Measurements from ENCODE around the gene HTR6.

HTR6 gene

DNA sequence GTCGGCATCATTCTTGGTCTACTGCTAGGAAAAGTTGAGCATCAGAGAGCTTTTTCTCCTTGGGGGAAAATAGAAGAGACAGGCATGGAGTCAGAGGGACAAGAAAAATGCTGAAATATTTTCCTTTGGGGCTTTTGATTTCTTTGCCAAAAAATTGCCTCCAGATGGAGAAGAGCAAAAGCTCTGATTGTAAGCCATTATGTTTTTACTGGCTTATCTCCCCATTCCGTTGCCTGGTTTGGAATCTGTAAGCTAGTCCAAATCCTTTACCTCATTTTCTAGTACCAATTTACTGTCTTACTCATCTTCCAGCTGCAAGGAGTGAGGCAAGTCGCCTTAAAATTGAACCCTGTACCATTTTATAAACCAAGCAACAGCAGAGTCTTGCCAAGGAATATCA is 43.9 kb upstream of the HTR6 start:
- peaks cover 50% of the 10 kb centered on the region for H3K79me2 ChIP-seq (ENCODE audit: low read length)
- H4K20me1 ChIP-seq (ENCODE audit: insufficient read depth, low read length), result no peaks in the 10 kb centered on the region
- no peak overlapping the region for H3K4me2 ChIP-seq (ENCODE audit: low read depth, low read length)
- no peak for DNase-seq
- no peaks in the 10 kb centered on the region; the same call in 1 of the 2 replicates for H3K36me3 ChIP-seq (replicated peaks; ENCODE audit: insufficient read depth, low read length)
- H3F3A ChIP-seq (ENCODE audit: insufficient read depth, low read length), result no peaks in the 10 kb centered on the region
- no peak overlapping the region for H3K27ac ChIP-seq (ENCODE audit: low read length)
- no peak overlapping the region for H2AFZ ChIP-seq (ENCODE audit: low read length)
- H3K27me3 ChIP-seq (replicated peaks; ENCODE audit: insufficient read depth, low read length), result no peaks in the 10 kb centered on the region
- no peaks in the 10 kb centered on the region for H3K4me1 ChIP-seq (ENCODE audit: low read length)
- TF ChIP-seq, protein P1, sequence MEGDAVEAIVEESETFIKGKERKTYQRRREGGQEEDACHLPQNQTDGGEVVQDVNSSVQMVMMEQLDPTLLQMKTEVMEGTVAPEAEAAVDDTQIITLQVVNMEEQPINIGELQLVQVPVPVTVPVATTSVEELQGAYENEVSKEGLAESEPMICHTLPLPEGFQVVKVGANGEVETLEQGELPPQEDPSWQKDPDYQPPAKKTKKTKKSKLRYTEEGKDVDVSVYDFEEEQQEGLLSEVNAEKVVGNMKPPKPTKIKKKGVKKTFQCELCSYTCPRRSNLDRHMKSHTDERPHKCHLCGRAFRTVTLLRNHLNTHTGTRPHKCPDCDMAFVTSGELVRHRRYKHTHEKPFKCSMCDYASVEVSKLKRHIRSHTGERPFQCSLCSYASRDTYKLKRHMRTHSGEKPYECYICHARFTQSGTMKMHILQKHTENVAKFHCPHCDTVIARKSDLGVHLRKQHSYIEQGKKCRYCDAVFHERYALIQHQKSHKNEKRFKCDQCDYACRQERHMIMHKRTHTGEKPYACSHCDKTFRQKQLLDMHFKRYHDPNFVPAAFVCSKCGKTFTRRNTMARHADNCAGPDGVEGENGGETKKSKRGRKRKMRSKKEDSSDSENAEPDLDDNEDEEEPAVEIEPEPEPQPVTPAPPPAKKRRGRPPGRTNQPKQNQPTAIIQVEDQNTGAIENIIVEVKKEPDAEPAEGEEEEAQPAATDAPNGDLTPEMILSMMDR (IDR thresholded peaks at IDR 0.05; ENCODE audit: low read length), result no peak
- TF ChIP-seq EZH2 (optimal IDR thresholded peaks at IDR 0.05; ENCODE audit: low read depth, low read length) (no peak), EZH2phosphoT487 (IDR thresholded peaks at IDR 0.05; ENCODE audit: low read length) (no peak)
- H3K4me3 ChIP-seq (ENCODE audit: low read length), result no peak overlapping the region
- no peak overlapping the region for H3K9ac ChIP-seq (ENCODE audit: low read length)
- no peaks in the 10 kb centered on the region for H3K9me3 ChIP-seq (replicated peaks; ENCODE audit: insufficient read depth, low read length)
- no peaks in the 10 kb centered on the region for H3K9me2 ChIP-seq (replicated peaks; ENCODE audit: insufficient read depth, low read length)

- H3K36me3 ChIP-seq (replicated peaks; ENCODE audit: insufficient read depth, low read length), result no peaks in the 10 kb centered on the region; the same call in 1 of the 2 replicates
- TF ChIP-seq EZH2 (optimal IDR thresholded peaks at IDR 0.05; ENCODE audit: low read depth, low read length) (no peak), EZH2phosphoT487 (IDR thresholded peaks at IDR 0.05; ENCODE audit: low read length) (no peak)
- TF ChIP-seq, protein P1 (IDR thresholded peaks at IDR 0.05; ENCODE audit: low read length), result no peak
Observed at GRCh38 chr1:19621274-19621950, 43.3 kb upstream of the HTR6 start.

GRCh38 chr1:19622204-19622603 is 42.5 kb upstream of the HTR6 start:
- TF ChIP-seq EZH2 (optimal IDR thresholded peaks at IDR 0.05; ENCODE audit: low read depth, low read length), result no peak
- TF ChIP-seq, protein P1 (IDR thresholded peaks at IDR 0.05; ENCODE audit: low read length), result no peak
- TF ChIP-seq EZH2phosphoT487 (IDR thresholded peaks at IDR 0.05; ENCODE audit: low read length), result no peak
- no peak overlapping the region for H3K4me3 ChIP-seq (ENCODE audit: low read length)
- DNase-seq, result no peak
- peaks cover 48% of the 10 kb centered on the region for H3K79me2 ChIP-seq (ENCODE audit: low read length)
- H3K27me3 ChIP-seq (replicated peaks; ENCODE audit: insufficient read depth, low read length), result no peaks in the 10 kb centered on the region
- no peaks in the 10 kb centered on the region for H3K9me3 ChIP-seq (replicated peaks; ENCODE audit: insufficient read depth, low read length)
- H3K27ac ChIP-seq (ENCODE audit: low read length), result no peak overlapping the region
- H3K4me2 ChIP-seq (ENCODE audit: low read depth, low read length), result no peak overlapping the region
- no peaks in the 10 kb centered on the region for H3F3A ChIP-seq (ENCODE audit: insufficient read depth, low read length)
- no peaks in the 10 kb centered on the region for H4K20me1 ChIP-seq (ENCODE audit: insufficient read depth, low read length)
- no peaks in the 10 kb centered on the region for H3K9me2 ChIP-seq (replicated peaks; ENCODE audit: insufficient read depth, low read length)
- no peaks in the 10 kb centered on the region; the same call in 1 of the 2 replicates for H3K36me3 ChIP-seq (replicated peaks; ENCODE audit: insufficient read depth, low read length)
- no peaks in the 10 kb centered on the region for H3K4me1 ChIP-seq (ENCODE audit: low read length)
- no peak overlapping the region for H2AFZ ChIP-seq (ENCODE audit: low read length)
- no peak overlapping the region for H3K9ac ChIP-seq (ENCODE audit: low read length)

More at GRCh38 chr1:19621274-19621950, 43.3 kb upstream of the HTR6 start:
- Histone ChIP-seq H3K4me3 (ENCODE audit: low read length) (no peak overlapping the region), H3K9ac (ENCODE audit: low read length) (no peak overlapping the region), H3K9me2 (replicated peaks; ENCODE audit: insufficient read depth, low read length) (no peaks in the 10 kb centered on the region), H3K9me3 (replicated peaks; ENCODE audit: insufficient read depth, low read length) (no peaks in the 10 kb centered on the region), H3K4me2 (ENCODE audit: low read depth, low read length) (no peak overlapping the region), H2AFZ (ENCODE audit: low read length) (no peak overlapping the region), H3F3A (ENCODE audit: insufficient read depth, low read length) (no peaks in the 10 kb centered on the region), H4K20me1 (ENCODE audit: insufficient read depth, low read length) (no peaks in the 10 kb centered on the region), H3K27ac (ENCODE audit: low read length) (no peak overlapping the region), H3K79me2 (ENCODE audit: low read length) (peaks cover 50% of the 10 kb centered on the region), H3K27me3 (replicated peaks; ENCODE audit: insufficient read depth, low read length) (no peaks in the 10 kb centered on the region), H3K4me1 (ENCODE audit: low read length) (no peaks in the 10 kb centered on the region)
- DNase-seq, result no peak

Data from MM.1S (cell line).